ENCODE results near the gene ZMYM3. TPM values are rescaled to one million over a fixed set of nuclear protein-coding genes. Genes with fewer than 3 reads are reported as not detected.

Gene ZMYM3
- total RNA-seq, 1 experiment from 2014 or later: 77.5 TPM

DNA sequence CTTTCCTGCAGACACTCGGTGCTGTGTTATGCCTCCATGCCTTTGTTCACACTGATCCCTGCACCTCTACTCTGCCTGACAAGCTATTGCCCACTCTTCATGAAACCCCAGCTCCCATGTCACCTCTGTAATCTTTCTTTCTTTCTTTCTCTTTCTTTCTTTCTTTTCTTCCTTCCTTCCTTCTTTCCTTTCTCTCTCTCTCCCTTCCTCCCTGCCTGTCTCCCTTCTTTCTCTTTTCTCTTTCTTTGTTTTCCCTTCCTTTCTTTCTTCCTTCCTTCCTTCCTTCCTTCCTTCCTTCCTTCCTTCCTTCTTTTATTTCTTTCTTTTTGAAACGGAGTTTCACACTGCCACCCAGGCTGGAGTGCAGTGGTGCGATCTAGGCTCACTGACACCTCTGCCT lies 18.5 kb downstream of the ZMYM3 start (continued):
- TF ChIP-seq, protein P1, sequence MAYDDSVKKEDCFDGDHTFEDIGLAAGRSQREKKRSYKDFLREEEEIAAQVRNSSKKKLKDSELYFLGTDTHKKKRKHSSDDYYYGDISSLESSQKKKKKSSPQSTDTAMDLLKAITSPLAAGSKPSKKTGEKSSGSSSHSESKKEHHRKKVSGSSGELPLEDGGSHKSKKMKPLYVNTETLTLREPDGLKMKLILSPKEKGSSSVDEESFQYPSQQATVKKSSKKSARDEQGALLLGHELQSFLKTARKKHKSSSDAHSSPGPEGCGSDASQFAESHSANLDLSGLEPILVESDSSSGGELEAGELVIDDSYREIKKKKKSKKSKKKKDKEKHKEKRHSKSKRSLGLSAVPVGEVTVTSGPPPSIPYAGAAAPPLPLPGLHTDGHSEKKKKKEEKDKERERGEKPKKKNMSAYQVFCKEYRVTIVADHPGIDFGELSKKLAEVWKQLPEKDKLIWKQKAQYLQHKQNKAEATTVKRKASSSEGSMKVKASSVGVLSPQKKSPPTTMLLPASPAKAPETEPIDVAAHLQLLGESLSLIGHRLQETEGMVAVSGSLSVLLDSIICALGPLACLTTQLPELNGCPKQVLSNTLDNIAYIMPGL (CRISPR knock-in tag; IDR thresholded peaks at IDR 0.05): no peak

DNA sequence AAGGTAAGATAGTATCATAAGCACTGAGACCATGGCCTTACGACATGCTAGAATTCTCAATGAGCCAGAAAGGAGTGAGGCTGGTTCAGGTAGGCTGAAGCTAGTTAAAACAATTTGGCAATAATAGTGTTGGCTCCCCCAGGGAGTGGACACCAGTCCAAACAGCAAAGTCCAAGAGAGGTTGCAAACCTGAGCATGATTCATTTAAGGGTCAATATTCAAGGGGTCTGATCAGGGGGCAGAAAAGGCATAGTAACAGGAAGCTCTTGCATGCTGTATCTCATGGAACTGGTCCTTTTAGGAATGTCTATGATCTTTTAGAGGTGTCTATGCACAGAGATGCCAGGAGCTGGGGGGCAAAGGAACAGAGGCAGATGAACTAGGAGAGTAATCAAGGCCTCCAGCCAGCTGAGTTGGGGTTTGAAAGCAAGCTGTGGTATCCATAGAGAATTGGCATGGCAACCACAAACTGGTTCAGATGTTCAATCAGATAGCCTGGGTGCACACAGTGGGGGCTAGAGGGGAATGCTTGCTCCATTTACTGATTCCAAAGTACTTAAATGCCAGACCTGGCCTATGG lies 25.8 kb downstream of the ZMYM3 start:
- ATAC-seq (no peak), DNase-seq (ENCODE audit: low spot score) (no peak)
- Mint-ChIP-seq H3K4me1 (peaks cover 27% of the 10 kb centered on the region), H3K36me3 (no peaks in the 10 kb centered on the region), H3K4me3 (no peak overlapping the region), H3K9me3 (no peaks in the 10 kb centered on the region), H3K27me3 (ENCODE audit: low read depth) (no peaks in the 10 kb centered on the region), H3K27ac (no peak overlapping the region)
- ChIA-PET CTCF (no interaction called here), POLR2A (no interaction called here)
- TF ChIP-seq JAZF1 (CRISPR knock-in tag; IDR thresholded peaks at IDR 0.05): no peak
- TF ChIP-seq CBFB (CRISPR knock-in tag; IDR thresholded peaks at IDR 0.05; ENCODE audit: low read depth): no peak
- no peak for TF ChIP-seq FOXJ3 (CRISPR knock-in tag; IDR thresholded peaks at IDR 0.05; ENCODE audit: borderline replicate concordance)
- TF ChIP-seq IRF2 (CRISPR knock-in tag; IDR thresholded peaks at IDR 0.05; ENCODE audit: borderline replicate concordance, low read depth): no peak
- TF ChIP-seq GABPB1 (CRISPR knock-in tag; IDR thresholded peaks at IDR 0.05): peak; percentile 43; the same call in 1 of the 2 replicates
- TF ChIP-seq KAT7 (CRISPR knock-in tag; IDR thresholded peaks at IDR 0.05; ENCODE audit: borderline replicate concordance): no peak

DNA sequence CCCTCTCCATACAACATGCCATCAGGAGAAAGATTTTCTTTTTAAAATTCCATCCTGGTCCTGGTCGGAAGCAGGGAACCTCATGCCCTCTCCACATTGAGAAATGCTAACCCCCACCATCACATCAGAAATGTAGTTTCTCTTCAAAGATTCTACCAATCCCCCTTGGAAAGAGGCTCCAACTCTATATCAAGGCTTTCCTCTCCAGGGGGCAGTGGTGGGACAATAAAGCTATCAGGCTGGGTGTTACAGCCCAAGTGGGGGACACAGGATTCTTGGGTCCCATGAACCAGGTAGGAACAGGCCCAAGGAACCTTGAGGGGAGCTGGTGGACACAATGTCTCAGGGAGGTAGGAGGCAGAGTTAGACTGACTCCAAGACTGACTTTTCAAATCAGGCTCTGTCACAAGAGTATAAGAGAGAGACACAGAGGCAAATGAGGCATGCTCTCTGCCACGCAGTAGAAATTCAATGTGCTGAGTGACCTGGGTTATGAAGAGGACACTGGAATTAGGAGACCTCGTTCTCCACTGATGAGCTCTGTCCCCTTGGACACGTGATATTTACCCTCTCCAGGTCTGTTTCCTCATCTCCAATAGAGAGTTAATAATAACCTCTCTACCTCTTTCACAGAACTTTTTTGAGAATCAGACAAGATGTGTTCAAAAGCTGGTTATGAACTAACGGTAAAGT lies 26.4 kb downstream of the ZMYM3 start:
- DNase-seq (ENCODE audit: low spot score) (no peak), ATAC-seq (no peak)
- Mint-ChIP-seq H3K27ac (no peak overlapping the region), H3K4me1 (peaks cover 27% of the 10 kb centered on the region), H3K4me3 (no peak overlapping the region), H3K27me3 (ENCODE audit: low read depth) (no peaks in the 10 kb centered on the region), H3K36me3 (no peaks in the 10 kb centered on the region), H3K9me3 (no peaks in the 10 kb centered on the region)
- POLR2A ChIA-PET: no interaction called here
- CTCF ChIA-PET: no interaction called here
- TF ChIP-seq CDX4 (CRISPR knock-in tag; IDR thresholded peaks at IDR 0.05; ENCODE audit: borderline replicate concordance) (no peak), CREM (CRISPR knock-in tag; IDR thresholded peaks at IDR 0.05) (no peak), OVOL2 (CRISPR knock-in tag; IDR thresholded peaks at IDR 0.05; ENCODE audit: borderline replicate concordance) (no peak), PRRX2 (CRISPR knock-in tag; IDR thresholded peaks at IDR 0.05) (no peak), ZBTB21 (CRISPR knock-in tag; IDR thresholded peaks at IDR 0.05; ENCODE audit: borderline replicate concordance) (no peak), GRHL2 (CRISPR knock-in tag; IDR thresholded peaks at IDR 0.05; ENCODE audit: insufficient replicate concordance, severe bottlenecking) (no peak), ZNF317 (CRISPR knock-in tag; IDR thresholded peaks at IDR 0.05; ENCODE audit: borderline replicate concordance, low read depth) (no peak), TEAD1 (CRISPR knock-in tag; IDR thresholded peaks at IDR 0.05) (no peak), ATF1 (CRISPR knock-in tag; IDR thresholded peaks at IDR 0.05) (no peak), ZNF219 (CRISPR knock-in tag; IDR thresholded peaks at IDR 0.05; ENCODE audit: borderline replicate concordance) (no peak), TCF7 (CRISPR knock-in tag; IDR thresholded peaks at IDR 0.05; ENCODE audit: low read depth) (no peak), EMX1 (CRISPR knock-in tag; IDR thresholded peaks at IDR 0.05) (no peak), ATF3 (CRISPR knock-in tag; conservative IDR thresholded peaks at IDR 0.05) (no peak), CREB1 (CRISPR knock-in tag; IDR thresholded peaks at IDR 0.05) (no peak), ZNF121 (CRISPR knock-in tag; IDR thresholded peaks at IDR 0.05) (no peak)
- TF ChIP-seq, protein P2, sequence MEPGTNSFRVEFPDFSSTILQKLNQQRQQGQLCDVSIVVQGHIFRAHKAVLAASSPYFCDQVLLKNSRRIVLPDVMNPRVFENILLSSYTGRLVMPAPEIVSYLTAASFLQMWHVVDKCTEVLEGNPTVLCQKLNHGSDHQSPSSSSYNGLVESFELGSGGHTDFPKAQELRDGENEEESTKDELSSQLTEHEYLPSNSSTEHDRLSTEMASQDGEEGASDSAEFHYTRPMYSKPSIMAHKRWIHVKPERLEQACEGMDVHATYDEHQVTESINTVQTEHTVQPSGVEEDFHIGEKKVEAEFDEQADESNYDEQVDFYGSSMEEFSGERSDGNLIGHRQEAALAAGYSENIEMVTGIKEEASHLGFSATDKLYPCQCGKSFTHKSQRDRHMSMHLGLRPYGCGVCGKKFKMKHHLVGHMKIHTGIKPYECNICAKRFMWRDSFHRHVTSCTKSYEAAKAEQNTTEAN (CRISPR knock-in tag; IDR thresholded peaks at IDR 0.05): no peak
- TF ChIP-seq, protein P3, sequence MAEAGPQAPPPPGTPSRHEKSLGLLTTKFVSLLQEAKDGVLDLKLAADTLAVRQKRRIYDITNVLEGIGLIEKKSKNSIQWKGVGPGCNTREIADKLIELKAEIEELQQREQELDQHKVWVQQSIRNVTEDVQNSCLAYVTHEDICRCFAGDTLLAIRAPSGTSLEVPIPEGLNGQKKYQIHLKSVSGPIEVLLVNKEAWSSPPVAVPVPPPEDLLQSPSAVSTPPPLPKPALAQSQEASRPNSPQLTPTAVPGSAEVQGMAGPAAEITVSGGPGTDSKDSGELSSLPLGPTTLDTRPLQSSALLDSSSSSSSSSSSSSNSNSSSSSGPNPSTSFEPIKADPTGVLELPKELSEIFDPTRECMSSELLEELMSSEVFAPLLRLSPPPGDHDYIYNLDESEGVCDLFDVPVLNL (CRISPR knock-in tag; IDR thresholded peaks at IDR 0.05; ENCODE audit: borderline replicate concordance, low read depth): no peak
- TF ChIP-seq, protein P4, sequence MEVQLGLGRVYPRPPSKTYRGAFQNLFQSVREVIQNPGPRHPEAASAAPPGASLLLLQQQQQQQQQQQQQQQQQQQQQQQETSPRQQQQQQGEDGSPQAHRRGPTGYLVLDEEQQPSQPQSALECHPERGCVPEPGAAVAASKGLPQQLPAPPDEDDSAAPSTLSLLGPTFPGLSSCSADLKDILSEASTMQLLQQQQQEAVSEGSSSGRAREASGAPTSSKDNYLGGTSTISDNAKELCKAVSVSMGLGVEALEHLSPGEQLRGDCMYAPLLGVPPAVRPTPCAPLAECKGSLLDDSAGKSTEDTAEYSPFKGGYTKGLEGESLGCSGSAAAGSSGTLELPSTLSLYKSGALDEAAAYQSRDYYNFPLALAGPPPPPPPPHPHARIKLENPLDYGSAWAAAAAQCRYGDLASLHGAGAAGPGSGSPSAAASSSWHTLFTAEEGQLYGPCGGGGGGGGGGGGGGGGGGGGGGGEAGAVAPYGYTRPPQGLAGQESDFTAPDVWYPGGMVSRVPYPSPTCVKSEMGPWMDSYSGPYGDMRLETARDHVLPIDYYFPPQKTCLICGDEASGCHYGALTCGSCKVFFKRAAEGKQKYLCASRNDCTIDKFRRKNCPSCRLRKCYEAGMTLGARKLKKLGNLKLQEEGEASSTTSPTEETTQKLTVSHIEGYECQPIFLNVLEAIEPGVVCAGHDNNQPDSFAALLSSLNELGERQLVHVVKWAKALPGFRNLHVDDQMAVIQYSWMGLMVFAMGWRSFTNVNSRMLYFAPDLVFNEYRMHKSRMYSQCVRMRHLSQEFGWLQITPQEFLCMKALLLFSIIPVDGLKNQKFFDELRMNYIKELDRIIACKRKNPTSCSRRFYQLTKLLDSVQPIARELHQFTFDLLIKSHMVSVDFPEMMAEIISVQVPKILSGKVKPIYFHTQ (CRISPR knock-in tag; IDR thresholded peaks at IDR 0.05): no peak
